ENCODE results near the gene FXYD4.
"Not testable (repeated sequence)": the region's sequence is repeated elsewhere in the genome, so short reads cannot be mapped to it uniquely, and the experiment has no call there.

FXYD4 gene

DNA sequence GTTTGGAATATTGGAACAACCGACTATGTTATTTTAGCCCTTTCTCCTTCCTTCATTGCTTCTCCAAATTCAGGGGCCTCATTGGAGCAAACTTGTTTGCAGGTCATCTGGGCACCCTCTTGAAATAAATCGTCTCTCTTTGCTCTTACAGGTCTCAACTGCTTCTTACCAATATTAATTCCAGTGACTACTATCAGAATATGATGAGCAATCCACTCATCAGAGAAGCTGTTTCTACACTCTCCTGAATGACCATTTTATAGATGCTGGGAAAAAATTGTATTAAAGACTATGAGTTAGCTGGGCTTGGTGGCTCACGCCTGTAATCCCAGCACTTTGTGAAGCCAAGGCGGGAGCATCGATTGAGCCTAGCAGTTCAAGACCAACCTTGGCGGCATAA, 50.1 kb downstream of the FXYD4 start:
- TF ChIP-seq POLR2A (IDR thresholded peaks at IDR 0.05; ENCODE audit: low read depth, low read length) (no peak), POU2F2 (IDR thresholded peaks at IDR 0.05; ENCODE audit: low read depth, low read length) (no peak), PAX5 (IDR thresholded peaks at IDR 0.05; ENCODE audit: insufficient read depth, low read length, severe bottlenecking) (no peak), SPI1 (IDR thresholded peaks at IDR 0.05; ENCODE audit: low read depth, low read length) (no peak), POLR2AphosphoS5 (IDR thresholded peaks at IDR 0.05; ENCODE audit: low read depth, low read length) (no peak), TAF1 (IDR thresholded peaks at IDR 0.05; ENCODE audit: low read depth, low read length) (no peak)
- no peak for FAIRE-seq

DNA sequence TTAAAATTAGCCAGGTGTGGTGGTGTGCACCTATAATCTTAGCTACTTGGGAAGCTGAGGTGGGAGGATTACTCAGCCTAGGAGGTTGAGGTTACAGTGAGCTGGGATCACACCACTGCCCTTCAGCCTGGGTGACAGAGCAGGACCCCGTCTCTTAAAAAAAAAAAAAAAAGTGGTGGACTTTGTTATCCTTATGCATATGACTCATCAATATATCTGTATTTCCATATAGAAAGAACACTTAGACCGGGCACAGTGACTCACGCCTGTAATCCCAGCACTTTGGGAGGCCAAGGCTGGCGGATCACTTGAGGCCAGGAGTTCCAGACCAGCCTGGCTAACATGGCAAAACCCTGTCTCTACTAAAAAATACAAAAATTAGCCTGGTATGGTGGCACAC, 50.5 kb downstream of the FXYD4 start:
- not testable (repeated sequence) for FAIRE-seq; DNase-seq (ENCODE audit: insufficient read length, low spot score)

More for the DNA sequence above, 50.1 kb downstream of the FXYD4 start:
- no peak for DNase-seq (ENCODE audit: insufficient read length, low spot score)

DNA sequence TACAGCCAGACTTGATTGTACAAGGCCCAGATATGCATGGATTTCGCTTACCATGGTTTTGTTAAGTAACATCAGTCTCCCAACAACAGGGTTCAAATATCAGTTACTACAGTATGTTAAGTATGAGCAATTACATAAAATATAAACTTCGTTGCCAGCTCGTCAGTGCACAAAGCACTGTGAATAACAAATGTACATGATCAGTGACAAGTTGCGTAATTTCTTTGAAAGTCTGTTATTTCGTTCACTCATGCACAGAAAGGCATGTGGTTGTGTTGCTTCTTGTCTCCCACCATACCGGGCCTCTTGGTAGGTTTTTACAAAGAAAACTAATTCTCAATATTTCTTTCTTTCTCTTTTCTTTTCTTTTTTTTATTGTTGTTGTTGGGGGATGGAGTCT, 53.0 kb downstream of the FXYD4 start:
- DNase-seq (ENCODE audit: insufficient read length, low spot score): no peak
- no peak for FAIRE-seq
- TF ChIP-seq TAF1 (IDR thresholded peaks at IDR 0.05; ENCODE audit: low read depth, low read length) (no peak), POLR2AphosphoS5 (IDR thresholded peaks at IDR 0.05; ENCODE audit: low read depth, low read length) (no peak), PAX5 (IDR thresholded peaks at IDR 0.05; ENCODE audit: insufficient read depth, low read length, severe bottlenecking) (no peak), POU2F2 (IDR thresholded peaks at IDR 0.05; ENCODE audit: low read depth, low read length) (no peak), SPI1 (IDR thresholded peaks at IDR 0.05; ENCODE audit: low read depth, low read length) (no peak), POLR2A (IDR thresholded peaks at IDR 0.05; ENCODE audit: low read depth, low read length) (no peak)
